HuH-7 (cell line): ENCODE data around the gene MCAT.

Experiments used
- DNase-seq: peaks from one replicate; pipeline ENCODE4 v3.0.0; 2011; ENCODE audit warnings: low spot score

The MCAT gene

GRCh38 chr22:43172191-43172590 is 29.0 kb upstream of the MCAT start:
- no peak for DNase-seq

GRCh38 chr22:43171607-43172006 is 28.4 kb upstream of the MCAT start:
- DNase-seq, result no peak

- DNase-seq, result no peak
Observed at GRCh38 chr22:43171019-43171491, 27.9 kb upstream of the MCAT start.

GRCh38 chr22:43170131-43170480 is 26.9 kb upstream of the MCAT start:
- no peak for DNase-seq

GRCh38 chr22:43169310-43170130 is 26.3 kb upstream of the MCAT start:
- DNase-seq, result no peak

GRCh38 chr22:43168471-43169309 is 25.5 kb upstream of the MCAT start:
- DNase-seq, result no peak

- DNase-seq, result no peak
Observed at GRCh38 chr22:43167001-43167589, 23.9 kb upstream of the MCAT start.

- no peak for DNase-seq
Observed at GRCh38 chr22:43166132-43166930, 23.1 kb upstream of the MCAT start.

GRCh38 chr22:43164636-43165035 is 21.4 kb upstream of the MCAT start:
- no peak for DNase-seq

- no peak for DNase-seq
Observed at GRCh38 chr22:43163241-43163795, 20.1 kb upstream of the MCAT start.

GRCh38 chr22:43162412-43163150 is 19.4 kb upstream of the MCAT start:
- DNase-seq, result no peak

- DNase-seq, result no peak
Observed at GRCh38 chr22:43160497-43161126, 17.4 kb upstream of the MCAT start.

- peak; percentile 87 for DNase-seq
Observed at GRCh38 chr22:43159484-43160178, 16.4 kb upstream of the MCAT start.

GRCh38 chr22:43158778-43159483 is 15.7 kb upstream of the MCAT start:
- DNase-seq, result no peak

GRCh38 chr22:43157874-43158546 is 14.8 kb upstream of the MCAT start:
- no peak for DNase-seq

GRCh38 chr22:43156413-43156812 is 13.2 kb upstream of the MCAT start:
- no peak for DNase-seq

GRCh38 chr22:43155789-43156188 is 12.6 kb upstream of the MCAT start:
- no peak for DNase-seq

- no peak for DNase-seq
Observed at GRCh38 chr22:43154887-43155536, 11.8 kb upstream of the MCAT start.
